Adrenal gland (tissue), 12 donors: ENCODE measurements around the gene SGPL1. TPM values are rescaled to one million over a fixed set of nuclear protein-coding genes. Genes with fewer than 3 reads are reported as not detected.
A peak's percentile ranks its signal among the peaks of the same experiment; 100 is the strongest.
"Not testable (repeated sequence)": the region's sequence is repeated elsewhere in the genome, so short reads cannot be mapped to it uniquely, and the experiment has no call there.

Experiments used
- DNase-seq, 7 donors: peaks; one replicate each; pipeline ENCODE4 v3.0.0-alpha.2; 2019 to 2020
- H3K27ac ChIP-seq, 5 donors: fragments of 200-600 bp; sonication (generic) in 4 of 5; 1 replicate in 3 of 5; 2 replicates in 2 of 5; pipeline versions ENCODE4 v1.5.1 to v1.8.0; 2016 to 2020; ENCODE audit warnings: mild to moderate bottlenecking in 1 of 5
- H3K27me3 ChIP-seq: fragments of 200-600 bp; 2 replicates; pipeline ENCODE4 v1.8.0; 2021
- H3K36me3 ChIP-seq, 2 donors: fragments of 200-600 bp; replicated peaks in 1 of 2; 1 replicate in 1 of 2; 2 replicates in 1 of 2; pipeline versions ENCODE4 v1.5.1 to v1.8.0; 2018 to 2022
- H3K4me1 ChIP-seq, 2 donors: fragments of 200-600 bp; replicated peaks in 1 of 2; 1 replicate in 1 of 2; 2 replicates in 1 of 2; pipeline versions ENCODE4 v1.5.1 to v1.8.0; 2018 to 2021
- H3K4me3 ChIP-seq, 4 donors: fragments of 200-600 bp; sonication (generic) in 3 of 4; one replicate each; pipeline ENCODE4 v1.5.1; 2016 to 2018
- H3K9me3 ChIP-seq, 3 donors: fragments of 200-600 bp; sonication (generic) in 1 of 3; replicated peaks in 1 of 3; 1 replicate in 2 of 3; 2 replicates in 1 of 3; pipeline versions ENCODE4 v1.5.1 to v1.8.0; 2016 to 2021
- CTCF ChIP-seq, 6 experiments: fragments of 450-650 bp in 4 of 6; fragments of 200-600 bp in 2 of 6; sonication (generic) in 1 of 6; IDR thresholded peaks; 1 replicate in 5 of 6; 2 replicates in 1 of 6; pipeline versions ENCODE4 v1.5.1 to v1.8.0; 2016 to 2021; ENCODE audit warnings: antibody characterized with exemption in 6 of 6, mild to moderate bottlenecking in 2 of 6, moderate library complexity in 1 of 6
- POLR2A ChIP-seq, 2 donors: fragments of 450-650 bp; IDR thresholded peaks; one replicate each; pipeline ENCODE4 v1.6.1; 2017; ENCODE audit warnings: antibody characterized with exemption in 2 of 2, mild to moderate bottlenecking in 2 of 2, moderate library complexity in 1 of 2
- WGBS, 4 donors: extraction: QIAGEN DNeasy Blood & Tissue Kit in 2 of 4; methylation state at CpG; one replicate each; pipeline versions ENCODE4 v1.1.5 to v1.1.7; 2013 to 2017; 5-methylcytosine and 5-hydroxymethylcytosine counted together
- intact Hi-C, 2 donors: fragments of 100-400 bp; cut with DNase I; formaldehyde crosslinking; loops; one replicate each; pipeline versions ENCODE4 v1.14.1 to v1.15.0; 2022 to 2023
- polyA plus RNA-seq, 3 donors: library from polyadenylated mRNA; stranded (reverse); fragments of 200-250 nt in 2 of 3; fragments of 350-450 nt in 1 of 3; fragmentation: Illumina TruSeq in 1 of 3; extraction: RNeasy Lipid Tissue Mini Kit (QIAGEN cat#74804) in 1 of 3; gene quantifications; one replicate each; pipeline ENCODE4 v1.2.3, GENCODE V29; 2013 to 2014
- total RNA-seq, 9 donors: library from RNA; depleted of rRNA in 4 of 9; stranded (reverse); fragments of >200 nt in 4 of 9; fragments of 120-200 nt in 1 of 9; fragmentation: NEBNext Ultra II Directional in 1 of 9; extraction: Animal tissue kit (Norgen Biotek cat#: 25700) in 1 of 9; gene quantifications; one replicate each; pipeline versions ENCODE4 v1.1.0 to v1.2.4, GENCODE V29; 2013 to 2023
- donor health status: healthy with polysubstance abuse.
- donor health status: Bipolar disorder and iron deficiency.
- donor health status: DM: yes; HTN: yes; CAD: no.
- donor health status: DM: no; HTN: no; CAD: no.
- donor health status: DM: no; HTN: no; CAD: no.
- donor health status: DM: yes; HTN: yes; CAD: no.

The SGPL1 gene
- total and polyA plus RNA-seq, 12 donors: 8.7 to 47.9 (median 33.2) TPM

- intact Hi-C loops: no loop called here
- H3K36me3 ChIP-seq: no peaks in the 10 kb centered on the region
- TF ChIP-seq CTCF (IDR thresholded peaks at IDR 0.05) (no peak), POLR2A (IDR thresholded peaks at IDR 0.05) (no peak)
- no peaks in the 10 kb centered on the region for H3K27me3 ChIP-seq
- H3K9me3 ChIP-seq: no peaks in the 10 kb centered on the region
- WGBS, 4 donors: 63 to 87% (median 83%) methylated on average over 2 to 6 of the region's 6 CpGs
- no peak for DNase-seq
- H3K27ac ChIP-seq: no peak overlapping the region
- H3K4me1 ChIP-seq: no peaks in the 10 kb centered on the region
- H3K4me3 ChIP-seq: no peak overlapping the region
These were observed 100.5 kb downstream of the SGPL1 start for GRCh38 chr10:70916241-70916640.

- intact Hi-C loops: no loop called here
- no peak for DNase-seq
- TF ChIP-seq CTCF (IDR thresholded peaks at IDR 0.05) (no peak), POLR2A (IDR thresholded peaks at IDR 0.05) (no peak)
These were observed 101.5 kb downstream of the SGPL1 start for GRCh38 chr10:70917226-70917625.

GRCh38 chr10:70917635-70918034, 101.9 kb downstream of the SGPL1 start:
- H3K36me3 ChIP-seq: no peaks in the 10 kb centered on the region
- WGBS, 4 donors: 77 to 93% (median 80%) methylated on average over 4 to 10 of the region's 10 CpGs
- H3K9me3 ChIP-seq: no peaks in the 10 kb centered on the region
- no peaks in the 10 kb centered on the region for H3K4me1 ChIP-seq
- no peak overlapping the region for H3K27ac ChIP-seq
- no peaks in the 10 kb centered on the region for H3K27me3 ChIP-seq
- intact Hi-C loops: no loop called here
- no peak for DNase-seq
- H3K4me3 ChIP-seq: no peak overlapping the region
- TF ChIP-seq CTCF (IDR thresholded peaks at IDR 0.05) (no peak), POLR2A (IDR thresholded peaks at IDR 0.05) (no peak)

More at GRCh38 chr10:70917226-70917625, 101.5 kb downstream of the SGPL1 start:
- Histone ChIP-seq H3K36me3 (no peaks in the 10 kb centered on the region), H3K27me3 (no peaks in the 10 kb centered on the region), H3K9me3 (no peaks in the 10 kb centered on the region), H3K4me1 (no peaks in the 10 kb centered on the region), H3K27ac (no peak overlapping the region), H3K4me3 (no peak overlapping the region)
- WGBS, 4 donors: 73 to 88% (median 82%) methylated on average over 5 of the region's 5 CpGs

- no peaks in the 10 kb centered on the region for H3K9me3 ChIP-seq
- intact Hi-C loops: no loop called here
- H3K27ac ChIP-seq: no peak overlapping the region
- no peaks in the 10 kb centered on the region for H3K36me3 ChIP-seq
- WGBS, 4 donors: 31 to 50% (median 47%) methylated on average over 14 to 22 of the region's 22 CpGs
- H3K27me3 ChIP-seq: peaks cover 4% of the 10 kb centered on the region
- DNase-seq: peak in 1 of 7 donors; percentile 66
- no peak for TF ChIP-seq POLR2A (IDR thresholded peaks at IDR 0.05)
- no peak for TF ChIP-seq CTCF (IDR thresholded peaks at IDR 0.05)
- H3K4me3 ChIP-seq: no peak overlapping the region
- H3K4me1 ChIP-seq: no peaks in the 10 kb centered on the region
These were observed 103.2 kb downstream of the SGPL1 start for GRCh38 chr10:70918851-70919530.

DNA sequence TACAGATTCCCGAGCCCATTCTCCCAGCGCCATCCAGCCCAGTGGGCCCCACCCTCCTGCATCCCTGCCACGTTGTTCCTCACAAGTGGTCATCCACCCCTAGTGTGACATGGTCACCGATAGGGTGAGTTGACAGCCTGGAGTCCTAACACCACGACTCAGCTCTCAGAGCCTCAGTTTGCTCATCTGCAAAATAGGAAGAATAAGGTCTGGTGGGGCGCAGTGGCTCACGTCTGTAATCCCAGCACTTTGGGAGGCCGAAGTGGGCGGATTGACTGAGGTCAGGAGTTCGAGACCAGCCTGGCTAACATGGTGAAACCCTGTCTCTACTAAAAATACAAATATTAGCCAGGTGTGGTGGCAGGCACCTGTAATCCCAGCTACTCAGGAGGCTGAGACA, 104.2 kb downstream of the SGPL1 start:
- WGBS, 4 donors: 79 to 89% (median 82%) methylated on average over 6 to 10 of the region's 10 CpGs
- H3K4me1 ChIP-seq, H3K27ac ChIP-seq, H3K27me3 ChIP-seq, DNase-seq, H3K36me3 ChIP-seq, H3K9me3 ChIP-seq, H3K4me3 ChIP-seq: not testable (repeated sequence)
- intact Hi-C loops: loop anchor here in 1 of 2 donors (5.0 to 10.0 kb wide), 2 partner anchors 295 to 362 kb away; partner anchors contain the start of gene UNC5B
